Subcutaneous adipose tissue (tissue), 4 donors: Measurements from ENCODE around the gene BPIFB4. TPM values are rescaled to one million over a fixed set of nuclear protein-coding genes. Genes with fewer than 3 reads are reported as not detected.

Source experiments
- CTCF ChIP-seq: fragments of 450-650 bp; IDR thresholded peaks from one replicate; pipeline ENCODE4 v1.5.1; 2016; ENCODE audit warnings: low read depth, mild to moderate bottlenecking, control low read depth, antibody characterized with exemption, moderate library complexity
- total RNA-seq, 4 donors: library from RNA; depleted of rRNA; stranded (reverse); fragments of >200 nt; gene quantifications; one replicate each; pipeline ENCODE4 v1.1.0, GENCODE V29; 2016

BPIFB4 gene
- total RNA-seq, 4 donors from 2014 or later = not detected

DNA sequence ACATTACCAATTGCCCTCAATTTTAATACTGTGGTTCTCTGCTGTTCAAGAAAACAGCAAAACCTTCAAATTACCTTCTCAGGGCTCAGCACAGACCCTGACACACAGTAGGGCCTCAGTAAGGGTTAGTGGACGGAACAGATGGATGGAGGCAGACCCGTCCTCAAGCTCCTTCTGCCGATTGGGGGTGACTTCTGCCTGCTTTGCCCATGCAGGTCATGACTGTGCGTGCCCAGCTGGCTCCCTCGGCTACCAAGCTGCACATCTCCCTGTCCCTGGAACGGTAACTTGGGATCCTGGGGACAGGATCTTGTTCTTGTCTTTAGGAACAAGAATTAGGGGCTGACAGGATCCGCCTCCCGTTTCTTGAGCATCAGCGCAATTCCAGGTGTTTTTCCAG lies 9.8 kb upstream of the BPIFB4 start:
- TF ChIP-seq CTCF = no peak

- no peak for TF ChIP-seq CTCF
These were observed 9.1 kb upstream of the BPIFB4 start for GRCh38 chr20:33070111-33071053.

DNA sequence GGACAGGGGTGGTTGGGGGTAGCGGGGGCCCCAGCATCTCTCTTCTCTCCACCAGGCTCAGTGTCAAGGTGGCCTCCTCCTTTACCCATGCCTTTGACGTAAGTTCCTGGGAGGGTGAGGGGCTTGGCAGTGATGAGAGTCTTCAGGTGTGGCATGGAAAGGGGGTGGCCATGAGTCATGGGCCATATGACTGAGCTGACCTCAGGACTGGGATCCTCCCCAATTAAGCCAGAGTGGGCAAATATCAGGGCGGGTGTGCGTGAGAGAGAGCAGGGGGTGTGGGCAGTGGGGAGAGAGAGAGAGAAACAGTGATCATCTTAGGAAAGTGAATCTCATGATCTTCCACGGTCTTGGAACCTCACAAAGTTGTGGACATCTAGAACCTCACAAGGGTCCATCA lies 8.2 kb upstream of the BPIFB4 start:
- no peak for TF ChIP-seq CTCF

- no peak for TF ChIP-seq CTCF
These were observed 7.1 kb upstream of the BPIFB4 start for GRCh38 chr20:33072362-33072761.

DNA sequence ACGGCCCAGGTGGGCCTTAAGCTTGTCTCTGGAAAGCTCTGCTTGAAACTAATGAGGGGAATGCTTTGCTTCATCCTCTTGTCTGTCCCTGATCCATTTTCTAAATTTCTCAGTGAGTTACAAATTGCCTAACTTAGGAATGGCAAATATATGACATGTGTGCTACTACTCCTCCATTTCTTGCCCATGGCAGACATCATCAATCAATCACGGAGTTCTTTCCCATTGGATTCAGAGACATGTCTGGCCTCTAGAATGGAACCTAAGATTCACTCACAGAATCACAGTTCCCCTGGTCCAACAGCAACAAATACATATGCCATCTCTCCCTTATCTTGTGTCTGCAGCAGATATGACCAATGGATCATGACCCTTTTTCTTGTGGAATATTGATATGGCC lies 6.6 kb upstream of the BPIFB4 start:
- TF ChIP-seq CTCF = no peak

GRCh38 chr20:33074675-33075074 lies 4.8 kb upstream of the BPIFB4 start:
- no peak for TF ChIP-seq CTCF

- no peak for TF ChIP-seq CTCF
These were observed 4.2 kb upstream of the BPIFB4 start for GRCh38 chr20:33075281-33075680.
